ENCODE results near the gene SF3A1.

The SF3A1 gene

GRCh38 chr22:30357236-30357570 is 509 bp upstream of the SF3A1 start:
- no peak for TF ChIP-seq CTCF (IDR thresholded peaks at IDR 0.05)

DNA sequence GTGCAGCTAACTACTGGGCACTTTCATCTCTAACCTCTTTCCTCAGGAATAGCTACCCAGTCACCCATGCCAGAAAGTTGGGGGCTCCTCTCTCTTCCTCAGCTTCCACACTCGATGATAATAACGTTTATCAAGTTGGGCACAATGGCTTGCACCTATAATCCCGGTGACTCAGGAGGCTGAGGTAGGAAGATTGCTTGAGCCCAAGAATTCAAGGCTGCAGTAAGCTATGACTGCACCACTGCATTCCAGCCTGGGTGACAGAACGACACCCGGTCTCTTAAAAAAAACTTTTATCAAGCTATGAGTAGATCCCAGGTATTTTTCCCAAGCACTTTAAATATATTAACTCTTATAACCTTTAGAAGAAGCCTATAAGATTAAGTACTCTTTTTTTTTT is 2.0 kb downstream of the SF3A1 start:
- no peak for TF ChIP-seq CTCF (IDR thresholded peaks at IDR 0.05)

DNA sequence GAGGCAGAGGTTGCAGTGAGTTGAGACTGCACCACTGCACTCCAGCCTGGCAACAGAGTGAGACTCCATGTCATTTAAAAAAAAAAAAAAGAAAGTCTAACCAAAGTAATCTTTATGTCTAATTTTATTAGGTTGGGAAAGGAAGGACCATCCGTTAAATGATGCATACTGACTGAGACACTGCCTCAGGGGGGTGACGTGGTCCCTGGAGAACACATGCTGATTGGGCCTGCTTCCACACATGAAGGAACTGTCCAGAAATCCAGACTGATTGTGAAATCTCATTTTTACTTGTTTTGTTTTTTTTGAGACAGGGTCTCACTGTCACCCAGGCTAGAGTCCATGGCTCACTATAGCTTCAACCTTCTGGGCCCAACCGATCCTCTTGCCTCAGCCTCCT is 5.5 kb downstream of the SF3A1 start:
- no peak for TF ChIP-seq CTCF (IDR thresholded peaks at IDR 0.05)

DNA sequence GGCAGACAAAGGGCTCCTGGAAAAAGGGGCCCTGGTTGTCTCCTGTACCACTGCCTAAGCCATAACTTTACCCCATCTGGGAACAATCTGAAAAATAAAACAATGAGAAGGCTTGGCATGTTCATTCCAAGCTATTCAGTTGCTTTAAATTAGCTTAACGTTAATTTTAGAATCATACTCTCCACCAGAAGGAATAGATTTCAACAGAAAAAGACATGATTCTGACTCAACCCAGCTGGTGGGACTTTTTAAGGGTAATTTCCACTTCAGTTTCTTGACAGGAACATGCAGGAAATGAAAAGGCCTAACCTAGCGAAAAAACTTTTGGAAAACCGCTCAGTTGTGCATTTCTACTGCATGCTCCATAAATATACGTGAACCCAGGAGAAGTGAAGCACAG is 7.9 kb downstream of the SF3A1 start:
- TF ChIP-seq CTCF (IDR thresholded peaks at IDR 0.05) = no peak

DNA sequence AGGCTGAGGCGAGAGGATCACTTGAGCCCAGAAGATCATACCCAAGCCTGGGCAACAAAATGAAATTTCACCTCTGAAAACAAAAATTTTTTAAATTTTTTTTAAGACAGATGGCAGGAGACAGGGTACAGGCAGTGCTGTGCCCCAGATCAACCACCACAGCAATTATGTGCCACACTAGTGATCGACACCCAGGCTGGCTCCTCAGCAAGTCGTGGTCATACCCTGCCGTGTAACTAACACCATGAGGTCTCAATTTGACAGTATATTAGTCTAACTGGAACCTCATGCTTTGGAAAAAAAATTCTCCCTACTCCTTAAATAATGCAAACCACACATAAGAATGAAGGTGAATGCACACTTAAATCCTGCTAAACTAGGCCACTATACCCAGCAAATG is 8.3 kb downstream of the SF3A1 start:
- TF ChIP-seq CTCF (IDR thresholded peaks at IDR 0.05) = no peak

- TF ChIP-seq CTCF (IDR thresholded peaks at IDR 0.05) = no peak
Observed at GRCh38 chr22:30347255-30347892, 9.3 kb downstream of the SF3A1 start.

DNA sequence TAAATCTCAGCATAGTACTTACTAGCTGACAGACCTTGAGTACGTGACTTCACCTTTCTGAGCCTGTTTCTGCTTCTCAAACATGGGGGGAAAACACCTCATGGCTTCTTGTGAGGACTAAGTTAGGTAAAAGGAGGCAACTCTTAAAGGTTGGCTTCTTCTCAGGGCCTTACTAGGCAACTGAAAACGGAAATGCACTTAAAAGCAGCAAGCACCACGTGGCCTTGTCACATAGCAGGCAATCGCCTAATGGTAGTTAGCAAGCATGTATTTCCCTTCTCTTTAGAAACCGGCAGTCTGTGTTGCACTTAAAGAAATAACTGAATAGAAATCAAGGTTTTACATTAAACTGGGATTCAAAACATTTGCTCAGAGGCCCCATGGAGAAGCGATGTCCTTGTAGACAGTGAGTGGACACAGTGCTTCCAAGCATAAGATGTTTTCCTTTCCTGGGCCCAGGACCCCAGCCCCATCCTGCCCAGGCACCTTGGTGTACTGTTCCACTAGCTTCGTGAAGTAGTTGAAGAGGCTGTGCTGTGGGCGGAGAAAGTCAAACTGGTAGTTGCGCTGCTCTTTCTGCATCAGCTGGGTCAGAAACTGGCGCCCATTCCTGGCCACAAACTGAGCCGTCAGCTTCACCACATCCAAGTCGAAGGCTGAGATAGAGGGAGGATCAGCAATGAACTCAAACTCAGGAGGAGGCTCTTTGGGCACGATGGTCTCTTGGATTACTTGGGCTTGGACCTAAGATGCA is 12.1 kb downstream of the SF3A1 start:
- no peak for TF ChIP-seq CTCF (IDR thresholded peaks at IDR 0.05)

All from LNCAP (cell line).